Measurements from ENCODE around the gene CCER1. TPM values are rescaled to one million over a fixed set of nuclear protein-coding genes. Genes with fewer than 3 reads are reported as not detected.
"Not testable (repeated sequence)": the region's sequence is repeated elsewhere in the genome, so short reads cannot be mapped to it uniquely, and the experiment has no call there.

CCER1 gene
- not detected for total RNA-seq

GRCh38 chr12:90954921-90955320 is at the start of gene CCER1:
TSS of gene CCER1 (minus strand) at chr12:90955176. CDS start at chr12:90954742, 434 bp downstream.
- ATAC-seq: no peak
- no peaks in the 10 kb centered on the region for H3K36me3 Mint-ChIP-seq
- CTCF ChIA-PET: interaction anchor here (1.1 kb wide), 1 partner anchor 14 kb away, joined by 4 read pairs; no protein-coding TSS in a partner anchor
- H3K27ac Mint-ChIP-seq: no peak within 1 kb of the TSS
- H3K4me3 Mint-ChIP-seq: no peak within 1 kb of the TSS
- no peaks in the 10 kb centered on the region for H3K27me3 Mint-ChIP-seq
- H3K9me3 Mint-ChIP-seq (ENCODE audit: low read depth): no peaks in the 10 kb centered on the region
- no peak for DNase-seq
- no peaks in the 10 kb centered on the region for H3K4me1 Mint-ChIP-seq

- Mint-ChIP-seq H3K4me3 (no peak overlapping the region), H3K9me3 (ENCODE audit: low read depth) (no peaks in the 10 kb centered on the region), H3K27ac (no peak overlapping the region), H3K36me3 (no peaks in the 10 kb centered on the region), H3K4me1 (peaks cover 17% of the 10 kb centered on the region), H3K27me3 (peaks cover 45% of the 10 kb centered on the region)
- CTCF ChIA-PET: no interaction called here
- DNase-seq: no peak
- no peak for ATAC-seq
Measured at GRCh38 chr12:91003737-91004136, 48.8 kb upstream of the CCER1 start.

GRCh38 chr12:91001306-91001705 is 46.3 kb upstream of the CCER1 start:
- no peaks in the 10 kb centered on the region for H3K36me3 Mint-ChIP-seq
- no peaks in the 10 kb centered on the region for H3K4me1 Mint-ChIP-seq
- CTCF ChIA-PET: interaction anchor here (0.8 kb wide), 1 partner anchor 325 kb away, joined by 3 read pairs; no protein-coding TSS in a partner anchor
- H3K27me3 Mint-ChIP-seq: peaks cover 24% of the 10 kb centered on the region
- no peak for ATAC-seq
- H3K4me3 Mint-ChIP-seq: no peak overlapping the region
- no peaks in the 10 kb centered on the region for H3K9me3 Mint-ChIP-seq (ENCODE audit: low read depth)
- no peak overlapping the region for H3K27ac Mint-ChIP-seq
- DNase-seq: no peak

- ATAC-seq (no peak), DNase-seq (no peak)
- no peak overlapping the region for H3K27ac Mint-ChIP-seq
- no peaks in the 10 kb centered on the region for H3K36me3 Mint-ChIP-seq
- no peak overlapping the region for H3K4me3 Mint-ChIP-seq
- CTCF ChIA-PET: no interaction called here
- no peaks in the 10 kb centered on the region for H3K4me1 Mint-ChIP-seq
- no peaks in the 10 kb centered on the region for H3K9me3 Mint-ChIP-seq (ENCODE audit: low read depth)
- peaks cover 14% of the 10 kb centered on the region for H3K27me3 Mint-ChIP-seq
Measured at GRCh38 chr12:90999966-91000365, 45.0 kb upstream of the CCER1 start.

- Mint-ChIP-seq H3K9me3 (ENCODE audit: low read depth) (no peaks in the 10 kb centered on the region), H3K36me3 (no peaks in the 10 kb centered on the region), H3K27me3 (peaks cover 11% of the 10 kb centered on the region), H3K4me3 (no peak overlapping the region), H3K27ac (no peak overlapping the region), H3K4me1 (no peaks in the 10 kb centered on the region)
- CTCF ChIA-PET: no interaction called here
- ATAC-seq (no peak), DNase-seq (no peak)
Measured at GRCh38 chr12:90999527-90999926, 44.6 kb upstream of the CCER1 start.

- no peak for DNase-seq
- Mint-ChIP-seq H3K9me3 (ENCODE audit: low read depth) (no peaks in the 10 kb centered on the region), H3K36me3 (no peaks in the 10 kb centered on the region), H3K27ac (no peak overlapping the region), H3K4me1 (no peaks in the 10 kb centered on the region), H3K27me3 (peaks cover 2% of the 10 kb centered on the region), H3K4me3 (no peak overlapping the region)
- ATAC-seq: no peak
- CTCF ChIA-PET: no interaction called here
Measured at GRCh38 chr12:90995010-90995409, 40.0 kb upstream of the CCER1 start.

DNA sequence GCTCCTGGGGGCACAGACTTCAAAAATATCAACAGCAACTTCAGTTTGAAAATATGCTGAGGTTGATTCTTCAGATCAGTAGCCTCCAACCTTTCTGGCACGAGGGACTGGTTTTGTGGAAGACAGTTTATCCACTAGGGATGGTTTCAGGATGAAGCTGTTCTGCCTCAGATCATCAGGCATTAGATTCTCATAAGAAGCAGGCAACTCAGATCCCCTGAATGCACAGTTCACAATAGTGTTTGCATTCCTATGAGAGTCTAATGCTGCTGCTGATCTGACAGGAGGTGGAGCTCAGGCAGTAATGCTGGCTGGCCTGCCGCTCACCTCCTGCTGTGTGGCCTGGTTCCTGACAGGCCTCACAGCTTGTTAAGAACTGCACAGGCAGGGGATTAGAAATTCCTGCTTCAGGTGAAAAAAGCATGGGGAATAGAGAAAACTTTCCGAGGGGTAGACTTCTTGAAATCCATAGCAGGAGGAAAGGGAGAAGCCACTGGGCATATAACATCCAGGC is 37.0 kb upstream of the CCER1 start:
- no peak for ATAC-seq
- DNase-seq: no peak
- Mint-ChIP-seq H3K27ac (no peak overlapping the region), H3K4me3 (no peak overlapping the region), H3K36me3 (no peaks in the 10 kb centered on the region), H3K9me3 (ENCODE audit: low read depth) (no peaks in the 10 kb centered on the region), H3K27me3 (peaks cover 1% of the 10 kb centered on the region), H3K4me1 (no peaks in the 10 kb centered on the region)
- CTCF ChIA-PET: no interaction called here

DNA sequence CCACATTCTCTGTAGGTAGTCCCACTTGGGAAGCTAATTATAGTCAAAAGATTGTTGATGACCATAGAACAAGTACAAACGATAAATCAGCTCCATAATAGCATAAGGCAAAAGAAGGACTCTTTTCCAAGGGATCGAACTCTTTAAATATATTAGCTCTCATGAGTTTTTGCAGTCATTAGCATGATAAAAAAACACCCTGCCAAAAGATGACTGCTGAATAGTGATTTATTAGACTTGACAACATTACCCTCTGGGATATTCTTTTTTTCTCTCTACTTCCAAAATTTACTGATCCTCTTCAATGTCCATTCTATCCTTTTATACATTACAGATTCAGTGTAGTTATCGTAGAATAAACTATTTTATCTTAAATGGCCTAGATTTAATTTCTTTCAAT is 35.6 kb upstream of the CCER1 start:
- no peak overlapping the region for H3K4me3 Mint-ChIP-seq
- ATAC-seq: no peak
- H3K27ac Mint-ChIP-seq: no peak overlapping the region
- no peaks in the 10 kb centered on the region for H3K36me3 Mint-ChIP-seq
- no peak for DNase-seq
- CTCF ChIA-PET: no interaction called here
- no peaks in the 10 kb centered on the region for H3K9me3 Mint-ChIP-seq (ENCODE audit: low read depth)
- no peaks in the 10 kb centered on the region for H3K4me1 Mint-ChIP-seq
- no peaks in the 10 kb centered on the region for H3K27me3 Mint-ChIP-seq

DNA sequence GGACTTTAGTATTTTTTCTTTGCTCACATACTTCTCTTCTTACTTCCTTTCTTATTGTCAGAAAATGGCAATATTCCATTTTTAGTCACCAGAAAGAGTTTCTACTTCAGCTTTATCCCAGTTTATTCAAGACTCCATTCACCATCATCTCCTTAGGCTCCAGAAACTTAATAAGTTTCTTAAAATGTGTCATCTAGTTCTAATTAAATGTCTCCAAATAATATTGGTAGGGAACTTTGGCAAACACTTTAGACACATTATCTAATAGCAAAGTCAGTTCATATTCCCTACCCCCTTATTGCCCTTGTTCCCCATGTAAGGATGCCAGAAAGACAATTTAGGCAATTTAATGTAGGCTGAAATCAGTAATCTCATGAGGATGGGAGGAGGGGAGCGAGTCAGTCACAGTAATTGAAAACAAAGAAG is 34.7 kb upstream of the CCER1 start:
- Mint-ChIP-seq H3K4me1 (no peaks in the 10 kb centered on the region), H3K4me3 (no peak overlapping the region), H3K27me3 (no peaks in the 10 kb centered on the region), H3K9me3 (ENCODE audit: low read depth) (no peaks in the 10 kb centered on the region), H3K36me3 (no peaks in the 10 kb centered on the region), H3K27ac (no peak overlapping the region)
- CTCF ChIA-PET: no interaction called here
- ATAC-seq (no peak), DNase-seq (no peak)

- no peak overlapping the region for H3K4me3 Mint-ChIP-seq
- ATAC-seq (no peak), DNase-seq (no peak)
- no peaks in the 10 kb centered on the region for H3K9me3 Mint-ChIP-seq (ENCODE audit: low read depth)
- H3K27ac Mint-ChIP-seq: no peak overlapping the region
- no peaks in the 10 kb centered on the region for H3K27me3 Mint-ChIP-seq
- no peaks in the 10 kb centered on the region for H3K36me3 Mint-ChIP-seq
- CTCF ChIA-PET: no interaction called here
- H3K4me1 Mint-ChIP-seq: no peaks in the 10 kb centered on the region
Measured at GRCh38 chr12:90987520-90987919, 32.5 kb upstream of the CCER1 start.

GRCh38 chr12:90987101-90987500 is 32.1 kb upstream of the CCER1 start:
- Mint-ChIP-seq H3K4me1 (no peaks in the 10 kb centered on the region), H3K36me3 (no peaks in the 10 kb centered on the region), H3K27ac (no peak overlapping the region), H3K9me3 (ENCODE audit: low read depth) (no peaks in the 10 kb centered on the region), H3K4me3 (no peak overlapping the region), H3K27me3 (no peaks in the 10 kb centered on the region)
- ATAC-seq (no peak), DNase-seq (no peak)
- CTCF ChIA-PET: no interaction called here

DNA sequence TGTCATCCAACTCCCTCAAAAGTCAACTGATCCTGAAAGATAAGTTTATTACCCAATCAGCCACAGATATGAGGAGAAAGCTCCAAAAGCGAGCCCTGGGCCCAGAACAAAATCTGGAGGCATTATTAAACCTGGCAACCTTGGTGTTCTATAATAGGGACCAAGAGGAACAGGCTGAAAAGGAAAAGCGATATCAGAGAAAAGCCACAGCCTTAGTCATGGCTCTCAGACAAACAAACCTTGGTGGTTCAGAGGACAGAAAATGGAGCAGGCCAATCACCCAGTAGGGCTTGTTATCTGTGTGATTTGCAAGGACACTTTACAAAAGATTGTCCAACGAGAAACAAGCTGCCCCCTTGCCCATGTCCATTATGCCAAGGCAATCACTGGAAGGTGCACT is 30.4 kb upstream of the CCER1 start:
- ATAC-seq; H3K27ac Mint-ChIP-seq; H3K4me1 Mint-ChIP-seq; CTCF ChIA-PET; H3K36me3 Mint-ChIP-seq; H3K27me3 Mint-ChIP-seq; DNase-seq; H3K4me3 Mint-ChIP-seq; H3K9me3 Mint-ChIP-seq (ENCODE audit: low read depth): not testable (repeated sequence)

DNA sequence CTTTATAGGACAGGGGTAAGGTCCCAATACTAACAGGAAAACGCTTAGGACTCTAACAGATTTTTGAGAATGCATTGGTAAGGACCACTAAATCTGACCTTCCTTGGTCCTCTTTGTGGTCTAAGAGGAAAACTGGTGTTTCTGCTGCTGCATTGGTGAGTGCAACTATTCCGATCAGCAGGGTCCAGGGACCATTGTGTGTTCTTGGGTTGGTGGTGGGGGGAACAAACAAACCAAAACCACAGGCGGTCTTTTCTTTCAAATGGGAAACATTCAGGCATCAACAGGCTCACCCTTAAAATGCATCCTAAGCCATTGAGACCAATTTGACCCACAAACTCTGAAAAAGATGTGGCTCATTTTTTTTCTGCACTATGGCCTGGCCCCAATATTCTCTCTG is 29.1 kb upstream of the CCER1 start:
- Mint-ChIP-seq H3K4me3 (no peak overlapping the region), H3K4me1 (no peaks in the 10 kb centered on the region), H3K27me3 (peaks cover 5% of the 10 kb centered on the region), H3K36me3 (no peaks in the 10 kb centered on the region), H3K9me3 (ENCODE audit: low read depth) (no peaks in the 10 kb centered on the region), H3K27ac (no peak overlapping the region)
- DNase-seq: no peak
- CTCF ChIA-PET: no interaction called here
- no peak for ATAC-seq

GRCh38 chr12:90982170-90982569 is 27.2 kb upstream of the CCER1 start:
- H3K36me3 Mint-ChIP-seq: no peaks in the 10 kb centered on the region
- H3K9me3 Mint-ChIP-seq (ENCODE audit: low read depth): no peaks in the 10 kb centered on the region
- CTCF ChIA-PET: no interaction called here
- H3K27me3 Mint-ChIP-seq: peaks cover 5% of the 10 kb centered on the region
- no peak overlapping the region for H3K27ac Mint-ChIP-seq
- ATAC-seq (no peak), DNase-seq (no peak)
- H3K4me3 Mint-ChIP-seq: no peak overlapping the region
- no peaks in the 10 kb centered on the region for H3K4me1 Mint-ChIP-seq

DNA sequence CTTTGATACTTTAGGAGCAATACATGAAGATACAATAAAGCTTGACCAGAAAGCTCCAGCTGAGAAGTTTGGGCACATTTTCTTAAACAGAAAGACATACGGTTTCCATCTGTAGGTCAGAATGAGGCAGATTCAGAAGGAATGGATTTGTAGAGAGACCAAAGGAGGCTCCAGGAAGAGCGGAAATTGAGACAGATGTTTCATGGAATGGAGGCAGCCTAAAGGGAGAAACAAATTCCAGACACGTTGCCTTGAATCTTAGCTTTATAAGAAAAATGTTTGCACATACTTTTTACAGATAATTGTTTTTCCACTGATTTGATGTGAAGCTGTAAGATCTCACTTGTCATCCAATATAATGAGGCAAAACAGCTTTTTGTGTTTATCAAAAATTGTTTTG is 25.0 kb upstream of the CCER1 start:
- Mint-ChIP-seq H3K9me3 (ENCODE audit: low read depth) (no peaks in the 10 kb centered on the region), H3K36me3 (no peaks in the 10 kb centered on the region), H3K4me1 (no peaks in the 10 kb centered on the region), H3K4me3 (no peak overlapping the region), H3K27me3 (peaks cover 11% of the 10 kb centered on the region), H3K27ac (no peak overlapping the region)
- CTCF ChIA-PET: interaction anchor here (4.1 kb wide), 1 partner anchor 129 kb away, joined by 30 read pairs; no protein-coding TSS in a partner anchor
- ATAC-seq (no peak), DNase-seq (no peak)

All from activated CD8-positive, alpha-beta memory T cell treated with anti-CD3 and anti-CD28 coated beads, Interleukin-2, amount 10 ng/mL, durations not matched to agents 7 days and 5 days (primary cell).